HG03571 (cell line): ENCODE results near the gene CRTC1.
"Not testable (repeated sequence)": the region's sequence is repeated elsewhere in the genome, so short reads cannot be mapped to it uniquely, and the experiment has no call there.

Experiments used
- ATAC-seq: cut with Tn5 transposase; IDR thresholded peaks from one replicate; pipeline ENCODE4 v1.9.1; 2021; ENCODE audit not compliant: unreplicated experiment

CRTC1 gene

GRCh38 chr19:18725841-18726770 lies 42.6 kb downstream of the CRTC1 start:
- ATAC-seq = no peak

DNA sequence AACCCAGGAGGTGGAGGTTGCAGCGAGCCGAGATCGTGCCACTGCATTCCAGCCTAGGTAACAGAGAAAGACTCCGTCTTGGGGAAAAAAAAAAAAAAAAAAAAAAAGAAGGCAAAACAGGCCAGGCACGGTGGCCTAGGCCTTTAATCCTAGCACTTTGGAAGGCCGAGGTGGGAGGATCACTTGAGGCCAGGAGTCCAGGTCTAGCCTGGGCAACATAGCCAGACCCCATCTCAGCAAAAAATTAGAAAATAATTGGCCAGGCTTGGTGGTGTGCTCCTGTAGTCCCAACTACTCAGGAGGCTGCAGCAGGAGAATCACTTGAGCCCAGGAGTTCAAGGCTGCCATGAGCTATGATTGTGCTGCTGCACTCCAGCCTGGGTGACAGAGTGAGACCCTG lies 43.4 kb downstream of the CRTC1 start:
- ATAC-seq = no peak

- not testable (repeated sequence) for ATAC-seq
Measured at GRCh38 chr19:18727602-18728001, 44.1 kb downstream of the CRTC1 start.

DNA sequence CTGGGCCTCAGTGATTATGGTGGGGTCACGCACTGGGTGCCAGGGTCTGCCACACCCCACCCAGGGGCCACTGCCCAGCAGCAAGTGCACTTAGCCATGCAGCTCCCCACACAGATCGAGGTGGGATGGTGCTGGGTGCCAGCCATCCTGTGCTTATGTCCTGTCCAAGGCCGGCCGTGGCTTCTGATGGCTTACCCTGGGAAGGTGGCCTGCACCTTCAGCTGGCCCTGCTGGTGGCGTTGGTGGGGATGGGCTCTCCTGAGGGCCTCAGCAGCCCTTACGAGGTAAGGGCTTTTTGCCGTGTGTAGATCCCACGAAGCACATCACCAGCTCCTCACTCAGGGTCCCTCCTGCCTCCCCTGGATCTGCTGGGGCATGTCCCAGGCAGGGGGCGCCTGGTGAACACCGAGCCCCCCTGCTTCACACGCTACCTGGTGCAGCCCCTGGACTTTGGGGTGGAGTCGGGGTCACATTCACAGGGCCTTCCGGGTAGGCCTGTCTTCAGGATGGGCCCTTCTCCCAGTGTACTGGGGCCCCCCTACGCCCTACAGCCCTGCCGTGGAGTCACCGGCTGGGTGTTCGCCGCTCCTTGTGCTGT lies 46.6 kb downstream of the CRTC1 start:
- no peak for ATAC-seq

- no peak for ATAC-seq
Measured at GRCh38 chr19:18730885-18731513, 47.5 kb downstream of the CRTC1 start.

- no peak for ATAC-seq
Measured at GRCh38 chr19:18731562-18732008, 48.1 kb downstream of the CRTC1 start.

DNA sequence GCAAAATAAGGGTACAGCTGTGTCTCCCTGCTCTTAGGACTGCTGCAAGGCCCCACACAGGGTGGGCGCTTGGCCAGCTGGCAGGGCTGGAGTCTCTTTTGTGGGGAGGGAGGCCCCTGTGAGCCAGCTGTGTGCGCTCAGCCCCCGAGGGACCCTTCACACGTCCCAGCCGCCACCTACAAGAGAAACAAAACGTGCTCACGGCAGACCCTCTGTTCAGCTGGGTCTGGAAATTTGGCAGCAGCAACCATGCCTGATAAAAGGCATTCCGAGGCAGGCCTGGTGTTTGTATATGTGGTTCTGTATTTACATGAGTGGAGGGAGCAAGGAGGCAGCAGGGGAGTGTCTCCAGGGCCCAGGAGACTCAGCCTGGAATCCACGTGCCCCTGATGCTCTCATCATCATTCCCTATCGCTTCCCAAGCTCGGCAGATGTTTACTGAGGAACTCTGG lies 49.7 kb downstream of the CRTC1 start:
- ATAC-seq = no peak

- ATAC-seq = not testable (repeated sequence)
Measured at GRCh38 chr19:18733762-18734332, 50.4 kb downstream of the CRTC1 start.

DNA sequence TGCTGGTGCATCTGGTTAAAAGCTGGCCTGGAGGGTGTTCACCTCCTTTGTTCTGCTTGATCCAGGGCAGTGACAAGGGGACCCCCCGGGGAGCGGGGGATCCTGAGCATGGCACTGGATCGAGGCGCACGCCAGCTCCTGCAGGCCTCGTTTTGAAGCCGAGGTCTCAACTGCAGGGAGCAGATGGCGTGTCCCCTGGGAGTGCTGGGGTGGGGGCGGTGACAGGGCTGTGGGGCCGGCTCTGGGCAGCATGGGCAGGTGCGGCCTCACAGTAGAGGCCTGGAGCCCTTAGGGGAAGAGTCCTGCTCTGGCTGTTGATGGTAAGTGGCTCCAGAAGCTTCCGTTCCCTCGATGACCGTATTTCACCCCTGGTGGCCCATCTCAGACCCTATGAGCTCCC lies 51.8 kb downstream of the CRTC1 start:
- no peak for ATAC-seq

DNA sequence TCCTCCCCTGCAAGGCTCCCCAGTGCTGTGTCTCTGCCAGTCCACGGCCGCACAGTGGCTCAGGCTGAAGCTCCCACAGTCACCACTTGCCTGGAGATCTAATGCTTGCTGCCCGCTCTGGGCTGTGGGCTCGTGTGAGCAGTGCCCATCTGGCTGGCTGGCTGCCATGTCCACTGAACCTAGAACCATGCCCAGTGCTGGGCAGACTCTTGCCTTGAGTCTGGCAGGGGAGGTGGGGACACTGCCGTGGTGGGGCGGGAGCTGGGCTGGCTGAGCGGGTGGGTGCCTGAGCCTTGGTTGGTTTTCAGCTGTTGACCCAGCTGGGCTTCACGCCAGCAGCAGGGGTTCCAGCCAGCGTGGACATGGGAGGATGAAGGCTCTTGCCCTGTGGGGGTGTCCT lies 52.3 kb downstream of the CRTC1 start:
- no peak for ATAC-seq

GRCh38 chr19:18736415-18737336 lies 53.2 kb downstream of the CRTC1 start:
- ATAC-seq = no peak

DNA sequence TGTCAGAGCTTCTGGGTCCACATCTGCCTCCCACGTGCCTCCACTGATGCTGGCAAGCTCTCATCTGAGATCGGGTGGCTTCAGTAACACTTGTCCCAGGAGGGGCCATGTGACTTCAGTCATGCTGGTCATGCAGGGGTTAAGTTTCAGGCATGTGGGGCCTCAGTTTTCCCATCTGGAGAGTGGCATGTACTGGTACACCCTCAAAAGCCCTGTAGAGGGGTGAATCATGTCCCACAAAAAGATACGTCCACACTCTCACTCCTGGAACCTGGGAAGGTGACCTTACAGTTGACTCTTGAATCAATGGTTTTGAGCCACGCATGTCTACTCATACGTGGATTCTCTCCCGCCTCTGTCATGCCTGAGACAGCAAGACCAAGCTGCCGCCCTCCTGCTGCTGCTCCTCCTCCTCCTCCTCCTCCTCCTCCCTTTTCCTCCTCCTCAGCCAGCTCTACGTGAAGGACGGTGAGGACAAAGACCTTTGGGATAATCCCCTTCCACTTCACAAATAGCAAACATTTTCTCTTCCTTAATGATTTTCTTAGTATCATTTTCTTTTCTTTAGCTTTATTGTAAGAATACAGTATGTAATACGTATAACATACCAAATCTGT lies 54.0 kb downstream of the CRTC1 start:
- no peak for ATAC-seq

- no peak for ATAC-seq
Measured at GRCh38 chr19:18737954-18738351, 54.5 kb downstream of the CRTC1 start.

DNA sequence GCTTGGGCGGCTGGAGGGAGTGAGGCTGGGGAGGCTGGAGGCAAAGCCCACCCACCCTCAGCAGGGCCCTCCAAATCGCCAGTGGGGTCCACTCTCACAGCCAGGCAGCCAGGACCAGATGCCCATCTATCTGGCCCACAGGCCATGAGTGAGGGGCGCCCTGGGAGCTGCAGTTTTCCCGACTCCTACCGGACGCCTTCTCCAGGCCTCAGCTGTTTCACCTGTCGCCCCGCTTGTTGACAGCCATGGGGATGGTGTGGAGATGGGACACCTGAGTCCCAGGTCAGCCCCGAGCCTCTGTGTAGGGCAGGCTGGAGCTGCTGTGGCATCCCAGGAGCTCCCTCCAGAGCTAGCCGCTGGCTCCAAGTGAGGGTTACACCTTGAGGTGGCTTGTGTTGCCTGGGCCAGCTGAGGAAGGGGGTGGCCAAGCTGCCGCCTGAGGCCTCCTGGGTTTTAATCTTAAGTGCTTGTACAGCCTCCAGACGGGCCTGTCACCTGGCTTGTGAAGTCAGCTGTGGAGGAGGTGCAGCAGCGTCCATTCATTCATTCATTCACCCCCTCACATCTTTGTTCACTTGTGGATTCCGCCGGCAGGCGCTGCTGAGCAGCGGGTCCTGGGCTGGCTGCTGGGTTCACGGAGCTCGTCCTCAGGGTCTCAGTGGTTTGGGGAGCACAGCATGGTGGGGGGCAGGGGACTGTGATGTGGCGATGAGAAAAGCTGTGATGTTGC lies 55.6 kb downstream of the CRTC1 start:
- no peak for ATAC-seq

DNA sequence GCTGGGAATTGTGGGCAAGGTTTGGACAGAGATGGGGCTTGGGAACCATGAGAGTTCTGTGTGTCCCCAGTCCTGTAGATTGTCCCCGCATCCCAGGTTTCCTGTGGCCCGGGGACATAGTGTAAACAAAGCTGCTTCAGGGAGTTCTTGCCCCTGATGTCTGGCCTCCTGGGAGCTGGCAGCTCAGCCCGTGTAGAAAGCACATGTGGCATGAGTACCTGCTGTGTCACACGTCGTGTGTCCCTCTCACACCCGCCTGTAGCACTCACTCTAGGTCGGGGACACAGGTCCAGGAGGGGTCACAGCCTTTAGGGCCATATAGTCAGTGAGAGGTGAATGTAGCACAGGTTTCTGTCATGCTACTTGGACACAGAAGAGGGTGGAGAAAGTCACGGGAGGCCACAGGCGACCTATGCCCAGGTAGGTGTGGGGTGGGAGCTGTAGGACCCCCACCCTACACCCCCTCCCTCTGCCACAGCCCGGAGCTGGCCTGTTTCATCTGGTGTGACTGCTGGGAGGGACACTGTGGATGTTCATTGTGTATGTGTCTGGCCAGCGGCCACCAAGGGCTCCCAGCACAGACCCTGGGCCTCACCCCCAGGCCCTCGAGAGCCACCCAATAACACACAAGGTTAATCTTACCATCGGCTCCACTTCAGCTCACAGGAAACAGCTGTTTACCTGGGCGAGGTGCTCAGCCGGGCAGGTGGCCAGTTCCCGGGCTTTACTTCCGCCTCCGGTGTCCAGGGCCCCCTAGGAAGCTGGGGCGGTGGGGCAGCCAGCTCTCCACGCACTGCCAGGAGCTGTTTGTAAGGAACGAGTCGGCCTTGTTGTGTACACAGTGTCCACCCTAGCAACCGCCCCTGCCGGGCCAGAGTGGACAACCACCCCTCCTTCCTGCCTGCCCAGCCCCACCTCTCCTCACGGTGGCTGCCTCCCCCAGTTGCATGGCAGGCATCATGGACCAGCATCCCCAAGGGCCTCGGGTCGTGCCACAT lies 57.9 kb downstream of the CRTC1 start:
- no peak for ATAC-seq

GRCh38 chr19:18742324-18742723 lies 58.8 kb downstream of the CRTC1 start:
- ATAC-seq = no peak

DNA sequence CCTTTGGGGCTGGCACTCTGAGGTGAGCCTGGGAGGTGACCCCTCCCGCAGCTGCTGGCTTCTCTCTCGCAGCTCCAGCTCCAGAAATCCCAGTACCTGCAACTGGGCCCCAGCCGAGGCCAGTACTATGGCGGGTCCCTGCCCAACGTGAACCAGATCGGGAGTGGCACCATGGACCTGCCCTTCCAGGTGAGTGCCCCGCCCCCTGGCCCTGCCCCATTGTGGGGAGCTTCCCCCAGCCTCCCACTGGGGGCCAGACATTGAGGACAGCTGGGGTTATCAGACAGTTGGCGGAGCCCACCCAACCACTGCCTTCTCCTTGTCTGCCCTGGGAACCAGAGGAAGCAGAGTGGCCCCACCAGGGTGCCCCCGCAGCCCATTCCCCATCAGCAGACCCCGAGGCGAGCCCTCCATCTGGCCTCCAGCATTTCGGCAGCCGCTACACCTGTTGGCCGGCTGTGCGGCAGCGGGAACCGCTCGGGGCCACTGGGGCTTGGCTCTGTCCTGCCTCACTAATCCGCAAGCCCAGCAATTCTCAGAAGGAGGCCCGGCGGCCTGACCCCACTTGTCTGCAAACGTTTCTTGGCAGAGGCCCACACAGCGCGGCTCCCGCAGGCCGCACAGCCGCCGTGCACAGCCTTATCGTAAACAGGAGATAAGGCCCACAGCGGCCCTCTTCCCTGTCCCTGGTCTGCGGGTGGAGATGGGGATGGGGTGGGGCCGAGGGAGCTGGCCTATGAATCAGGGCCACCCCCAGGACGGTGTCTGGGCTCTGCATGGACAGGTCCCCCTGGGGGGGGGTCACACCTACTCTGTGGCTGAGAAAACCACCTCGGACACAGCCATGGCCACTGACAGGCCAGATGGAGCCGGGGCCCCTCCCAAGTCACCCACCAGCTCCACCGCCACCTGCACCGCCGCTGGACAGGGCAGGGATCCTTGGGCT lies 59.6 kb downstream of the CRTC1 start:
- ATAC-seq = no peak
